HG03354 (cell line): ENCODE results near the gene ADCY1.

Experiments
- ATAC-seq: cut with Tn5 transposase; IDR thresholded peaks from one replicate; pipeline ENCODE4 v1.9.1; 2021; ENCODE audit warnings: mild to moderate bottlenecking; ENCODE audit not compliant: unreplicated experiment, poor library complexity, severe bottlenecking

Gene ADCY1

DNA sequence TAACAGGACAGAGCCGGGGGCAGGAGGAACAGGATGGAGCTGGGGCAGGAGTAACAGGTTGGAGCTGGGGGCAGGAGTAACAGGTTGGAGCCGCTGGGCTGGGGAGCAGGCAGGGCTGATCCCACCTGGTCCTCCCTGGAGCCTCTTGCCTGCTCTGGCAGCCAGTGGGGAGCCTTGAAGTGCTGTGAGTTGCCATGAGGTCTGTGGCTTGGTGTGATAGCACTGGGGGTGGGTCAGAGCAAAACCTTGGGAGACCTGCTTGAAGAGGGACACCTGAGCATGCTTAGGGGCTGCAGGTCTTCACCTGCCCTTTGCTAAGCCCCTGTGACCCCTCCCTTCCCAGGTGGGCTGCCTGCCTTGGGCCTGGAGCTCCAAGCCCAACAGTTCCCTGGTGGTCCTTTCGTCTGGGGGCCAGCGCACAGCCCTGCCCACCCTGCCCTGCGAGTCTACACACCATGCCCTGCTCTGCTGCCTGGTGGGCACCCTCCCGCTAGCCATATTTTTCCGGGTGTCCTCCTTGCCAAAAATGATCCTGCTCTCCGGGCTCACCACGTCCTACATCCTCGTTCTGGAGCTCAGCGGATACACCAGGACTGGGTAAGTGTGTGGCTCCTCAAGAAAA, 111.6 kb downstream of the ADCY1 start:
- ATAC-seq: no peak

DNA sequence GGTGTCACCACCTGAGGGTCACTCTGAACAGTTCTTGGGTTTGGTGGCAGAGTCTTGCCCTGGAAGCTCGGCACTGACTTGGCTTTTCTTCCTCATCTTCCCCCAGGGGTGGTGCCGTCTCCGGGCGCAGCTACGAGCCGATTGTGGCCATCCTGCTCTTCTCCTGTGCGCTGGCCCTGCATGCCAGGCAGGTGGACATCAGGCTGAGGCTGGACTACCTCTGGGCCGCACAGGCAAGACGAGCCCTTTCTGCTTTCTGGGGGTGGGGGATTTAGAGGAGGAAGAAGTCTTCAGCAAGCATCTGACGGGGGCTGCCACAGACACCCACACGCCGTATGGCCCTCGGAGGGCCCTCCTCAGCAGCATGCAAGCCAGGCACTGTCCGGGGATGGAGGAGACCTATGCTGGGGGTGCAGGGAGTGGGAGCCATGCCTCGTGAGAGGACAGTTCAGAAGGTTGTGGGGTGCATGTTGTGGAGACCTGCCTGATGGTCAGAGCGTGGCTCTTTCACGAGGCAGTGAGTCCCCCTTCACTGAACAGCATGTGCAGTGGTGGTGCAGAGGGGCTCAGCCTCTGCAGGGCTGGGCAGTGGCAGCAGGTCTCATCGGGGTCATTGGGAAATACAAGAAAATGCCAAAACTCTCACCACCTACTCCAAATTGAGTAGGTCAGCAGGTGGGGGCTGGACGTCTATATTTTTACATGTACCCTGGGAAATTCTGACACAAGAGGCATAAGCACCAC, 112.4 kb downstream of the ADCY1 start:
- ATAC-seq: no peak

DNA sequence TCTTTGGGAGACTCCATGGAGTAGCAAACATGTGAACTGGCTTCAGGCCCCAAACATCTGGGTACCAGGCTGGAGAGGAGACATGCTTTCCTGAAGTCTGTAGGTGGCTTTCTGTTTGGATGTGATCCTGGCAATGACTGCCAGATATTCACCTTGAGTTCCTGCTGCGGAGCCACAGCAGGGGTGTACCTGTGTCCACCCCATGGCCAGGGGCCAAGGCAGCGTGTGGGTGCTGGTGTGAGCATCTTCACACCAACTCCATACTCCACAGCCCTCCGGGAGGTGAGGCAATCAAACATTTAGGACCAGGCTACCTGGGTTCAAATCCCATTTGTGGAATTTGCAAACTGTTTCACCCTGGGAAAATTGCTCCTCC, 113.0 kb downstream of the ADCY1 start:
- ATAC-seq: no peak

DNA sequence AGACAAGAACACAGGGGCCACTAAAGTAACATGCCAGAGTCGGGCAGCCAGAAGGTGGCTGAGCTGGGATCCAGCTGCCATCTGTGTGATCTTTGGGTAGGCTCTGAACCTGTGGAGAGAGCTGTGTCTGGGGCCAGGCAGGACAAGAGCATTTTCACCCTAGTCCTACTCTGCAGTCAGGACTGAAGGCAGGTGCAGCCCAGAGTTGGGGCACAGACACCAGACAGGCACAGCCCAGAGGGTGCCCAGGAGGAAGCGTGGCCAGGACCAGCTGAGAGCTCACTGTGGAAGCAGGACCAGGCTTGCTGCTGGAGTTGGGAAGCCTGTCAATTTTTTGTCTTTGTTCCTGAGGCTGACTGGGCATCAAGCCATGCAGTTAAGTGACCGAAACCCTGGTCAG, 113.6 kb downstream of the ADCY1 start:
- no peak for ATAC-seq

DNA sequence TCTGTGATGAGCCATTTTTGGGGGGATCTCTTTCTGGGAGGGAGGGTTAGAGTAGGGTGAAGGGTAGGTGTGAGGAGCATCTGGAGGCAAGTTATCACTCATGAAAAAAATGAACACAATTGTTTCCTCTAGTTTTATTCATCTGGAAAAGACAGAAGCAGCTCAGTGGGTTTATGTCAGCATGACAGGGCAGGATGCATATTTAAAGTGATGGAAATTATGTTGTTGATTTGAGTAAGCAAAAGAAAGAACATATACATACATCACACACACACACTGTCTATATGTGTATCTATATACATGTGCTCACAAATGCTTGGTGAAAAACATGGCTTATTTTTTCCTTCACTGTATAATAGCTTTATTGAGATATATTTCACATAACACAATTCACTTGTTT, 114.2 kb downstream of the ADCY1 start:
- ATAC-seq: no peak

DNA sequence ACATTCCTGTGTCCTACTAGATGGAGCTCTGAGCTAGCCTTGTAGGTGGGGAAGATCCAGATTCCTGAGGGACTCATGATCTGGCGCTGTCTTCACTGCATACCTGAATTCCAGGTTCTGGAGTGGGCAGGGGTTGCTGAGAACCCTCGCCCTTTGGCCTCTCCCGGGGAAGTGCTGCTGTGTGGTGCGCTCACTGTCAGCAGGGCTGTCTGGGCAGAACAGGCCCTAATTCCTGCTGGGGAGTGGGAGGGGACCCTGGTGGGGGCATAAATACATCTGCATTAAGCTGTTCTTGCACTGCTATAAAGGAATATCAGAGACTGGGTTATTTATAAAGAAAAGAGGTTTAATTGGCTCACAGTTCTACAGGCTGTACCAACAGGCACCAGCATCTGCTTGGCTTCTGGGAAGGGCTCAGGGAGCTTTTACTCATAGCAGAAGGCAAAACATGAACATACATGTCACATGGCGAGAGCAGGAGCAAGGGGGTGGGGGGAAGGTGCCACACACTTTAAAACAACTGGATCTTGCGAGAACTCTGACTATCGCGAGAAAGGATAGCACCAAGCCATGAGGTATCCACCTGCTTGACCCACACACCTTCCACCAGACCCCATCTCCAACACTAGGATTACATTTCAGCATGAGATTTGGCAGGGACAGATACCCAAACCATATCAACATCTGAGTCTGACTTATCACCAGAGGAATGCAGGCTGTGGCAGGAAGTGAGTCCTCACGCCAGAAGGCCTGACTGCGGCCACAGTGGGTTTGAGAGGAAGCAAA, 115.0 kb downstream of the ADCY1 start:
- ATAC-seq: no peak

DNA sequence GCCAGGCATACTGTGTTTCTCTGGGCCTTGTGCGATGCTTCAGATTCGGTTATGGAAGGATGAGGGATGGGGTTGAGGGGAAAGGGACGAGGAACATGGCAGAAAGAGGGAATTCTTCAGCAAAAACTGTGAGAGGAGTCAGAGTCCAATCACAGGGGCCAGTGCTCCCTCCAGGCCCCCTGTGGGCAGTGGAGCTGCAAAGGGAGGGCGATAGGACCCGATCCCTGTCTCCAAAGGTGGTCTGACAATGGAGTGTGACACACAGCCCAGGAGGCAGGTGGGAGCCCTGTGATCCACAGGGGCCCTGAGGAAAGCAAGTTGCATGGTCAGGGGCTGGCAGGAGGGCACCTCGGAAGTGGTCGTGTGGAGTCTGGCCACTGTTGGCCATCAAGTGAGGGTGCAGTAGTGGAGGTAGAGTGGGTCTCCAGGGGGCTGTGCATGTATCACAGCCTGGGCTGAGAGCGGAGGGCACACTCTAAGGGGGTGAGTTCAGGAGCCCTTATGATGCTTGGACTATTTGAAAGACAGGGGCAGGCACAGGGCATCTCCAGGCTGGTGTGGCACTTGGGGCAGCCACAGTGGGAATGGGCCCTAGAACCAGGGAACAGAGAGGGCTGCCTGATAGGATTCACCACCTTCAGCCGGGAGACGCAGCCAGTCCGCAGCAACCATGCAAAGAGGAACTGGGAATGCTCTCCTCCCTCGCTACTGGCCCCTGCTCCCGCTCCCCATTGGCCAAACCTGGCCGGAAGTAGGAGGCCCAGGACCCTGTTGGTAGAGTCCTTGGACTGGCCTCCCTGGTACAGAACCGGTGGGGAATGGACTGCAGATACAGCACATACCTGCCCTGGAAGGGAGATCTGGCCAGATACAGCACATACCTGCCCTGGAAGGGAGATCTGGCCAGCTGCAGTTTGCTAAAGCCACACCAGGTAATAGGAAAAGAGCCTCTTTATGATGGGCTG, 115.9 kb downstream of the ADCY1 start:
- no peak for ATAC-seq

DNA sequence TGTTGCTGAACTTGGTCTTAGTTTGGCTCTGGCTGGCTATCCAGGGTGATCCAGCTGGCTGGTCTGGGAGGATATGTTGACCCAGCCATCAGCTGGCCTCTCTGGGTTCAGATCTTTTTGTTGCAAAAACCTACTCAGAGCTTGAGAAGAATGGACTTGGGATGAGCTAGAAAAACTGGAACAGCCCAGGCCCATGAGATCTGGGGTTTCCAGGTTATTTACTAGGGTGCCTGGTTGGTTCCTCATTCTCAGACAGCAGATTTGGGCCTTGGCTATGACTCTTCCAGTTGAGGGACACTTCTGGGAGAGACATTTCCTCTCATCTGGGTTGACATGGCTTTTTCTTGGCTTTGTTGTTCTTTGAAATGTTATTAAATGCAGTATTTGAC, 116.6 kb downstream of the ADCY1 start:
- ATAC-seq: no peak

DNA sequence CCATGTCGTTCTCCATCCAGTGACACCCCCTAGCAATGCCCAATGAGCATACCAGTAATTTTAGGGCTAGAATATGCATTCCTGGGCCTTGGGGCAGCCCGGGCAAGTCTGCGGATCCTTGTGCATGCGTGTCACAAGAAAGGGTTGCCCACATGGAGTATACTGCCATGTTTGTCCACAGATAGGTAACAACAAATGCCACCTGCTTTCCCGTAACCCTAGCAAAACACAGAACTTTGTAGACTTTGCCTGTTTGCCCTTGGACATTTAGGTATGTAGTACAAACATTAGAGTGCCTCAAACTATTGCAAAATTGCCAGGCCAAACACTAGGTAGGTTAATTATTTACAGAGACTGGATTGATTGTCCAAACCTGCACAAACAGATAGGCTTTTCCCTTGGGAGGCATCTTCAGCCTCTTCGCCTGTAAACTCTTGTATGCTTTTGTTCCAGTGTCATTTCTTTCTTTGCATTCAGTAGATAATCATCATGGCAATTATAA, 117.0 kb downstream of the ADCY1 start:
- ATAC-seq: no peak

DNA sequence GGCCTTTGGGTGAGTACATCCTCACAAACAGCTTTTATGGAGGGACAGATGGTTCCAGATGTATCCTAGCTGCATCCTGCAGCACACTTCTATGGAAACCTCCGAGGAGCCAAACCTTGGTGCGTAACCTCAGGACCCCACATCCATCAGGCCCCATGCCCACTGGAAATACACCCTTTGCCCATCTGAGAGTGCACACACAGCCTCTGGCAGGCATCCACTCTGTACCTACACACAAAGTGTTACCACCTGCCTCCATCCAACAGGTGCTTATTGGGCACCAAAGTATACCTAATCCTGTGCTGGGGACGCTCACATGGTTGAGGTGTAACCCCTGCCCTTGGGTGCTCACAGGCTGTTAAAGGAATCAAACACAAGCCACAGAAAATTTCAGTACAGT, 117.9 kb downstream of the ADCY1 start:
- no peak for ATAC-seq

DNA sequence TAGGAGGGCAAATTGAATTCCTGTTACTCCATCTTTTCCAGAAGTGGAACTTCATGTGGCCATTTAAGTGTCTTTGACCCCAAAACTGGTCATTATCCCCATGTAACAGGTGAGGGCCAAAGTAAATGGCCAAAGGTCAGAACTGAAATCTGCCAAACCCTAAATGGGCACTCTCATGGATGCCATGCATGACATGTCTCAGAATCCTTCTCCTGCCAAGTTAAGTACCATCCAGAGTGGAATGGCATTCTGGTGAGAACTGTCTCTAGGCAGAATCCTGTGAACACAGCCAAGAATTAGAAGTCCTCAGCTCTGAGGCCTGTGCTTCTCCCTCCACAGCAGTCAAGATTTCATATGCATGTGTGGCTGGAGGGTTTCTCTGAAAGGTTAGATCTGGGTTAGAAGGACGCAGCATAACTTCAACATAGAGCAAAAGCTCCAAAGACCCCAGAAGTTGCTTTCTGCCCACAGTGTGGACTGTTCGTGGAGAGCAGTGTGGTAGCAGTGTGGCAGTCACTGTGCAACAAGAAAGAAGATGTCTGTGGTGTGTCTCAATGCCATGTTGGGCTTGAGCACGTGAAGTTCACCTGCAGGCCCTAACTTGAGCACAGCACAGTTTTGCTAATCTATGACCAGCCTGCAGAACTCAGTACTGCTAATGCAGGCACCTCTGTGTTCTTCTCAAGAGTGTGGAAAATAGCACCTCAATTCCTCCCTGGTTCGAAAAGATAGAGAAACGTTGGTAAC, 121.3 kb downstream of the ADCY1 start:
- ATAC-seq: no peak

DNA sequence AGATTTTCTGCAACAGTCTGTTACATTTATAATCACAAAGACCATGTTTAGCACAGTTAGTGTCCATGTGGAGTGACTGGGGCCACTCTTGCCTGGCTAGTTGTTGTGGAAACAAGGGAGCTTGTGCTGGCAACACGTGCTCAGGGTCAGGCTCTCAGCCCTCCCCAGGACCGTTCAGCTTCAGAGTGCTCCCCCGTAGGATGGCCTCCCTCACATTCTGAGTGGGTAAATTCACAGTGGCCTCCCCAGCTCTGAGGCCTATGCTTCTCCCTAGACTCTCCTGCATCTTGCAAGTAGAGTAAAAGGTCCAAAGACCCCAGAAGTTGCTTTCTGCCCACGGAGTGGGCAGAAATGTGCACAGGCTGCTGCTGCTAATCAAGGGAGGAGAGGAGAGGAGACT, 122.3 kb downstream of the ADCY1 start:
- no peak for ATAC-seq

DNA sequence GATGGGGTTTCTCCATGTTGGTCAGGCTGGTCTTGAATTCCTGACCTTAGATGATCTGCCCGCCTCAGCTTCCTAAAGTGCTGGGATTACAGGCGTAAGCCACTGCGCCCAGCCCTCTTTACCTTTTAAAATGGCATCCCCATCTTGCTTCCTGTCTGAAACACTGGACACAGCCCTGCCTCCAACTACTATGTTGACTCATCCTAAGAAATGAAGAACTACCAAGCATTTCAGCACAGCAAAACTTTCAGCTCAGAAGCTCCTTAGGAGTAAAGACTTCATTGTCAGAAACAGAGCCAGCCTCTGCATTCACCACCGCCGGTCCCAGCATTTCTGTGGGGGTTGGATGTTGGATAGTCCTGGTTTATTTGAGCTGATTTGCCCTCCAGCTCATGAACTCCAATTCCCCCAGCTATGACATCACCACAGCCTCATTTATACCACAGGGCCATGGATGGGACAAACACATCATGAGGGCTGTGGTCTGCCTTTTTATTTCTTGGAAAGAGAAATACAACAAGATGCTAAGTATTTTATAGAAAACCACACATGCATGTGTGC, 123.5 kb downstream of the ADCY1 start:
- no peak for ATAC-seq

DNA sequence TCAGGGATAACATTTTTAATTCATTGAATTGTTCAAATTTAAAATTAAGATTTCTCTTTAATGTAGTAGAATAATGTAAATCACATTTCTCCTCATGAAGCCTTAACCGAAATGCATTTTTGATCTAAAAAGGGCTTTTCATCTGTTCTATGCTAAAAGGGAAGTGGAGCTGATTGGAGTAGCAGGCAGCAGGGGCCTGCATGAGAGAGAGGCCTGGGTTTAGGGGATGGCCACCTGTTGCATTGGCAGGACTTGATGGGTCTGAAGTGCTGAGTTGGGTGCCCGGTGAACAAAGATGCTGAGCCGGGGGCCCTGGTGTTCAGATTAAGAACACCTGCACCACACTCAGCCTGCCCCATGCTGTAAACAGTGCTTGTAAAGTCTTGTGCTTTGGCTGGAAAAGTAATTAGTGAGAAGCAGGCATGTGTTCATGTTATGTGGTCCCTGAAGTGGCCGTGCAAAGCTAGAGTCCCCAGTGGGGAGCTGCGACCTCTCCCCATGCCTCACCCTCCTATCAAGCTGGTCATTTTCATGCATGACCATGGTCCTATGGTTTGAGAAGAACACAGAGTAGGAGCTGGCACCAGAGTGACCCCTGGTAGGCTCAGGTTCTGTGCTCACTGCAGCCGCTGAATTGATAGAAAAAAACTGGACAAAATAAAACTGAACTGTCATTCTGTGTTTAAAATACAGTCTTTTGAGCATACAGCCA, 124.3 kb downstream of the ADCY1 start:
- no peak for ATAC-seq

DNA sequence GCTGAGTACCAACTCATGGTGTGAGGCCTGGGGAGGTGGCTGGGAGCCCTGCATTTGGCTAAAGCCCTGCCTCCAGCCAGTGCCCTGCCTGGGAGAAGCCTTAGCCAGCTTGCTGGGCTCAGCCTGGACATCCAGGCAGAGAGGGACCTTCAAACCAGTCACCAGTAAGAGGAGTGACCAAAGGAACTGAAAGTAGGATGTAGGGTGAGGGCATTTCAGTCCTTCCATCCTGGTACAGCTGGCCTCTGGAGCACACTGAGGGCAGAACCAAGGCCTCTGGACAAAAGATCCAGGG, 124.8 kb downstream of the ADCY1 start:
- ATAC-seq: no peak

DNA sequence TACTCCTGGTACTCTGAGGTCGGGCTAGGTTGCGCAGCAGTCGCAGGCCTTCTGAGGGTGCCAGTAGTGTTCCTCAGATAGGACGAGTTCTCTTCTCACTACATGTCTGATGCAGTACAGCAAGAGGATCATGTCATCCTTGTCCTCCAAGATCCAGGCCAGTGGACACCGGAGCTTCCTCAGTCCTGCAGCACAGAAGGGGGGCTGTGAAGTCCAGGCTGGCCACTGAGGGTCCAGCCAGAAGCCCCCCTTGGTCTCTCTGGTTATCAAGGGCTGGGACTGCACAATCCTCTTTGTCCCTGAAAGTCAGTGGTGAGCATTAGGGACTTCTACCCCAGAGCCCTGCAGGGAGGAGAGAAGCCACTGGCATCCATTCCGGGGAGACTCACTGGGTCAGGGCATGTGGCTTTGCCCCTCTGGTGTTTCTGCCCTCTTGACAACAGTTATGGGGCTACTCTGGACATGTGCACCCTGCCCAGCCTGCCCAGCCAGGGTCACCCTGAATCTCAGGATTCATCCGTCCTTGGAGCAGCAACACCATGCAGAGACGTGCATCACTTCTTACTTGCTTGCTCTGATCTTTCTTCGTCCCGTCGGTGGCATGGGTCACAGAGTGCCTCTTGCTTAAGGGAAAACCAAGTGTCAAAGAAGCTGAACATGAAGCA, 125.7 kb downstream of the ADCY1 start:
- no peak for ATAC-seq

DNA sequence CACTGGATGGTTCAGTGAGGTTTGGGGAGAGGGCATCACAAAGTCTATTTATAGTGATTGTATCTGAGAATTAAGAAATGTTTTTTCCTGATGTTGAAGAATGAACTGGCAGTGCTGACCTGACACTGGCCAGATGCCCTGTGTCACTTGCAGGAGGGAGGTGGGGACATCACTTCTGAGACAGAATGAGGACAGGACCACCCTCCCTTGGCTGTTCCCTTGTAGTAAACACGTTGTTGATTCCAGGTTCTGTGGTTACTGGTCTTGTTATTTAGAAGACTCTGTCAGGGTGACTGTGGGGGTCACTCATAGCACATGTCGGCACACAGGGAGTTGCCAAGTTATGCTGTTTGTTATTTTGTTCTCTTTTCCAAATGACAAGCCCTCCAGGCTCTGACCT, 126.4 kb downstream of the ADCY1 start:
- ATAC-seq: no peak
